Panc1 (cell line): ENCODE results near the gene SLC32A1. TPM values are rescaled to one million over a fixed set of nuclear protein-coding genes. Genes with fewer than 3 reads are reported as not detected.
A peak's percentile ranks its signal among the peaks of the same experiment; 100 is the strongest.

Source experiments
- ATAC-seq: fragments of 200-7000 bp; cut with Tn5 transposase; 2 replicates; pipeline ENCODE4 v1.9.1; 2020; ENCODE audit warnings: mild to moderate bottlenecking, moderate library complexity
- BruUV-seq: library from RNA; stranded (reverse); fragments of 400-500 nt; replicated peaks from 2 replicates; lab custom pipeline; 2021; lab: Mats Ljungman, UMichigan
- CTCF ChIA-PET: fragments of 300-600 bp; sonication (Branson Sonifier 250); formaldehyde crosslinking; loops from one replicate; lab custom pipeline; 2022; ENCODE audit warnings: antibody characterized with exemption; lab: Charles Lee
- POLR2A ChIA-PET: fragments of 300-600 bp; sonication (Branson Sonifier 250); formaldehyde crosslinking; loops from one replicate; lab custom pipeline; 2022; ENCODE audit warnings: antibody characterized with exemption; lab: Charles Lee
- DNase-seq: peaks from one replicate; pipeline ENCODE4 v3.0.0-alpha.2; 2010; ENCODE audit warnings: low read depth, low spot score
- H3K27ac ChIP-seq: 2 replicates; pipeline ENCODE4 v1.5.1; 2011; ENCODE audit warnings: mild to moderate bottlenecking, low read length, inconsistent platforms
- H3K27me3 ChIP-seq: fragments of 200-500 bp; sonication (Bioruptor generic); 2 replicates; pipeline ENCODE4 v1.6.0; 2014; ENCODE audit warnings: low read length, inconsistent platforms; ENCODE audit not compliant: control insufficient read depth, insufficient read depth
- H3K36me3 ChIP-seq: fragments of 200-500 bp; sonication (Bioruptor generic); 2 replicates; pipeline ENCODE4 v1.5.1; 2014; ENCODE audit warnings: inconsistent platforms, mild to moderate bottlenecking, low read length, moderate library complexity; ENCODE audit not compliant: control insufficient read depth, insufficient read depth
- H3K4me1 ChIP-seq: 2 replicates; pipeline ENCODE4 v1.5.1; 2011; ENCODE audit warnings: inconsistent platforms, mild to moderate bottlenecking, low read length, moderate library complexity; ENCODE audit not compliant: control insufficient read depth, insufficient read depth
- H3K4me3 ChIP-seq, 2 experiments: 2 replicates each; pipeline ENCODE4 v1.5.1; 2011 to 2012; ENCODE audit warnings: low read depth in 2 of 2, low read length in 2 of 2, mild to moderate bottlenecking in 2 of 2, inconsistent platforms in 1 of 2, moderate library complexity in 1 of 2
- H3K9me3 ChIP-seq: fragments of 200-500 bp; sonication (Bioruptor generic); 2 replicates; pipeline ENCODE4 v1.5.1; 2014; ENCODE audit warnings: low read depth, mild to moderate bottlenecking, inconsistent platforms, low read length, moderate library complexity; ENCODE audit not compliant: control insufficient read depth, insufficient read depth
- CTCF ChIP-seq: fragments of 450-650 bp; IDR thresholded peaks from 2 replicates; pipeline ENCODE4 v1.5.1; 2017; ENCODE audit warnings: mild to moderate bottlenecking
- POLR2AphosphoS5 ChIP-seq: IDR thresholded peaks from 2 replicates; pipeline ENCODE4 v1.6.1; 2012; ENCODE audit warnings: mild to moderate bottlenecking, low read depth, low read length, moderate library complexity
- REST ChIP-seq, 2 experiments: IDR thresholded peaks; 2 replicates each; pipeline ENCODE4 v1.6.1; 2011 to 2012; ENCODE audit warnings: low read depth in 2 of 2, control low read depth in 1 of 2, low read length in 1 of 2, mild to moderate bottlenecking in 1 of 2, moderate library complexity in 1 of 2; ENCODE audit not compliant: insufficient read depth in 1 of 2
- SIN3A ChIP-seq: IDR thresholded peaks from 2 replicates; pipeline ENCODE4 v1.6.1; 2012; ENCODE audit warnings: low read depth, mild to moderate bottlenecking, low read length, moderate library complexity, borderline replicate concordance; ENCODE audit not compliant: insufficient read depth
- TCF7L2 ChIP-seq: IDR thresholded peaks from 2 replicates; pipeline ENCODE4 v1.6.1; 2011; ENCODE audit warnings: mild to moderate bottlenecking, low read depth, low read length, inconsistent platforms
- in situ Hi-C: cut with HindIII; loops from 2 replicates; pipeline ENCODE4 v1.10.0; 2016; ENCODE audit warnings: low sequenced_read_pairs, low pct_unique_long_range_greater_than_20kb
- intact Hi-C: fragments of 100-400 bp; cut with micrococcal nuclease; formaldehyde crosslinking; loops from one replicate; pipeline ENCODE4 v1.10.0; 2022; ENCODE audit not compliant: unreplicated experiment
- total RNA-seq: library from RNA; stranded (reverse); gene quantifications from one replicate; pipeline ENCODE4 v1.2.1, GENCODE V29; 2021; ENCODE audit not compliant: unreplicated experiment

SLC32A1 gene
- total RNA-seq, 1 experiment from 2014 or later, result not detected

GRCh38 chr20:38730167-38730988 is 6.1 kb downstream of the SLC32A1 start:
- peak overlapping the region; percentile 33 to 52 for H3K4me3 ChIP-seq

More at GRCh38 chr20:38730167-38730988, 6.1 kb downstream of the SLC32A1 start:
- TF ChIP-seq SIN3A, result no peak
- TF ChIP-seq POLR2AphosphoS5, result no peak
- TF ChIP-seq TCF7L2, result no peak
- no peak for TF ChIP-seq REST (IDR thresholded peaks at IDR 0.05; ENCODE audit: insufficient read depth in 1 of 2, low read depth in 2 of 2, low read length in 1 of 2)
- no peak for TF ChIP-seq CTCF
- Histone ChIP-seq H3K27me3 (peaks cover 36% of the 10 kb centered on the region), H3K4me1 (peaks cover 6% of the 10 kb centered on the region; the same call in 1 of the 2 replicates), H3K27ac (no peak overlapping the region), H3K36me3 (no peaks in the 10 kb centered on the region), H3K9me3 (no peaks in the 10 kb centered on the region)
- CTCF ChIA-PET, result no interaction called here
- ATAC-seq (no peak), DNase-seq (no peak)
- in situ Hi-C loops, result no loop called here
- intact Hi-C loops, result loop anchor here (5.0 kb wide), 1 partner anchor 83 kb away; no protein-coding TSS in a partner anchor
- POLR2A ChIA-PET, result no interaction called here
- BruUV-seq, result no TSS peak
